Fibroblast of mammary gland (primary cell): ENCODE data around the gene RELL2.

Source experiments
- DNase-seq: peaks from one replicate; pipeline ENCODE4 v3.0.0-alpha.2; 2010; ENCODE audit warnings: low read depth
- H3K4me3 ChIP-seq: 2 replicates; pipeline ENCODE4 v1.5.1; 2011; ENCODE audit warnings: low read depth, mild to moderate bottlenecking, low read length, moderate library complexity; ENCODE audit not compliant: control insufficient read depth
- TF ChIP-seq, protein P1 (sequence below): conservative IDR thresholded peaks from 2 replicates; pipeline ENCODE4 v1.5.1; 2011; ENCODE audit warnings: low read depth, low read length, inconsistent platforms; ENCODE audit not compliant: control insufficient read depth, insufficient read depth

RELL2 gene

DNA sequence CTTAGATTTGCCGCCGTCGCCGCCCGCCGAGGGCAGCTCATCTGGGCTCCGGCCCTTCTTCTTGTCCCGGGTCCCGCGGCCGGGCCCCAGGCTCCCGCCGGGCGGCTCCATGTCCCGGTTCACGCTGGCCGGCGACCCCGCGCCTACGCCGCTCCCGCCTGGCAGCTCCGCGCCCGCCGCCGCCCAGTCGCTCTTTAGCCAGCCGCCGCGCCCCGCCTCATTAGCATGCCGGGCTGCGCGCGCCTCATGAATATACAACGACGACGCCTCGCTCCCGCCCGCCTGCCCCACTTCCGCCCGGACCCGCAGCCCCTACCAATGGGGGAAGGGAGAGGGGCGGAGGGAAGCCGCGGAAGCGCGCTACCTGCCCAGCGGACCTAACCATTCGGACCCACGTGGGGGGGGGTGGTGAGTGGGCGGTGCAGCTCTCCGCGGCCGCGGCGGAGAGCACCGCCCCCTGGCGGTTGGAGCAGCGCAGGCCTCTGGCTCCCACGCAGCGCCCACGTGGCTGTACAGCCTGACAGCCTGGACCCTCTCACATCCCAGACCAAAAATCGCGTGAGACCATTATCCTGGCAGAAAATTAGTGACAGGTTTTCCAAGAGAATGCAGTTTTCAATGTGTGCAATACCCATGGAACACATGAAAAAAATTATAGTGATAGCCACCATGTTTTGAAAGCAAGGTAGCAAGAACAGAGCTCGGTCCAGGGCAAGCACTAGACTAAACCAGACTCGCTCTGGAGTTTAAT lies 17.8 kb upstream of the RELL2 start, which contains the start of gene DIAPH1:
DIAPH1 (minus strand) TSS at position 197 of the 751 bp plus-strand sequence; CDS start at position 111, 86 bp downstream.
- H3K4me3 ChIP-seq = peak within 1 kb of the TSS; percentile 66
- TF ChIP-seq, protein P1, sequence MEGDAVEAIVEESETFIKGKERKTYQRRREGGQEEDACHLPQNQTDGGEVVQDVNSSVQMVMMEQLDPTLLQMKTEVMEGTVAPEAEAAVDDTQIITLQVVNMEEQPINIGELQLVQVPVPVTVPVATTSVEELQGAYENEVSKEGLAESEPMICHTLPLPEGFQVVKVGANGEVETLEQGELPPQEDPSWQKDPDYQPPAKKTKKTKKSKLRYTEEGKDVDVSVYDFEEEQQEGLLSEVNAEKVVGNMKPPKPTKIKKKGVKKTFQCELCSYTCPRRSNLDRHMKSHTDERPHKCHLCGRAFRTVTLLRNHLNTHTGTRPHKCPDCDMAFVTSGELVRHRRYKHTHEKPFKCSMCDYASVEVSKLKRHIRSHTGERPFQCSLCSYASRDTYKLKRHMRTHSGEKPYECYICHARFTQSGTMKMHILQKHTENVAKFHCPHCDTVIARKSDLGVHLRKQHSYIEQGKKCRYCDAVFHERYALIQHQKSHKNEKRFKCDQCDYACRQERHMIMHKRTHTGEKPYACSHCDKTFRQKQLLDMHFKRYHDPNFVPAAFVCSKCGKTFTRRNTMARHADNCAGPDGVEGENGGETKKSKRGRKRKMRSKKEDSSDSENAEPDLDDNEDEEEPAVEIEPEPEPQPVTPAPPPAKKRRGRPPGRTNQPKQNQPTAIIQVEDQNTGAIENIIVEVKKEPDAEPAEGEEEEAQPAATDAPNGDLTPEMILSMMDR = peak; percentile 78
- peak; percentile 93 for DNase-seq

DNA sequence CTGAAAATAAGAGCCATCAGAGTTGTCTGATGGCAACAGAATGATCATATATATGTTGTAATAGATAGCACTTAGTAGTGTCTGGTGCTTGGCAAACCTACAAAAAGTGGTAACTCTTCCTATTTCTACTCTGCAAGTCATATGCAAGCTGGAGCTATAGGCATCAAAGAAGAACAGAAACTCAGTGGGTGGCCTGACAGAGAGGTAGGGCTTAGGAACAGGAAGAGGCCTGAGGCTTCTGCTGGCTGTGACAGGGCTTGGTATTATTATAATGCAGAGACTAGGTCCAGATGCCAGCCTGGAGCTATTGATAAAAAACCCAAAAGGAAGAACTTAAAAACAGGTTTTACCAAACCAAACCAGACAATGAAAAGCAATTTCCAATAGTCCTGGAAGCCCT lies 13.6 kb upstream of the RELL2 start:
- DNase-seq = peak; percentile 26
- TF ChIP-seq, protein P1 = no peak
- H3K4me3 ChIP-seq = no peak overlapping the region

DNA sequence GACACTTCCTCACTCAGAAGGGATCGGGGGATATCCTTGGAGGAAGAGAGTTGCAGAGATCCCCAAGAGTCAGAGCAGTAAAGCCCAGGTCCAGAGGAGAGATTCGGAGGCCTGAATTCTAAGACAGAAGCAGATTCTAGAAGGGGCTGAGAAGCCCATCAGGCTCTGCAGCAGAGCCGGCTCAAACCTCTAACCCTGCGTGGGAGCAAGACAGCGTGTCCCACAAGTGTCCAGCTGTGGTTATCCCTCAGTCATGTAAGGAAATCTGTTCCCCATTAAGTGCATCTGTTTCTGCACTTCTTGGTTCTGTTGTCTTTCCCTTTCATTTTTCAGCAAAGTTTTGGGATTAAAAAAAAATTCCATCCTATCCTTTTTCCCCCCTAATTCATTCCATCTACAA lies 13.2 kb upstream of the RELL2 start:
- no peak overlapping the region for H3K4me3 ChIP-seq
- TF ChIP-seq, protein P1 = no peak
- peak; percentile 56 for DNase-seq

DNA sequence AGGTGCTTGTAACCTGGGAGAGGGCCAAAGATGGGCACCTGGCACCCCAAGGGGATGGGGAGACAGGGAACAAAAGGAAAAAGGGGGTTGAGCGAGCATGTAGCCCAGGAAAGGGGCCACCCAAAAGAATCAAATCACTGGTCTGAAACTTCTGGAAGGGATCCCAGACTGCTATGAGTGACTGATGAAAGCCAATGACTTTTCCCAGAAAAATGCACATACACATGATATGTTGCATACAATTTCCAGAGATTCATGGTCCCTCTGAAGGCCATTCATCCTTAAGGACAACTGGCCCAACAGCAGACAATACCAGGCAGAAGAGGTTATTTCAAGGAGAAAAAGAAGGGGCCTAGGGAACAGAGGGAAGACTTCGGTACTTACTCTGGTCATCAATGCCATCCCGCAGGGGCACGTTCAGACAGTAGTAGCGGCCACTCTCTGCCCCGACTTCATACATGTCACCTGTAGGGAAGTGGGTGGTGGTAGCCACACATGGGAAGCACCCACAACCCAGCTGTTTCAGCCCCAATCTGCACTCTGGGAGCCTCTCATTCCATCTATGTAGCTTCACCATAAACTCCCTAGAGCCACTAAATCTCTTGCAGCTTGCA lies 8.5 kb upstream of the RELL2 start:
- TF ChIP-seq, protein P1 = no peak
- H3K4me3 ChIP-seq = no peak overlapping the region
- peak; percentile 24 for DNase-seq

DNA sequence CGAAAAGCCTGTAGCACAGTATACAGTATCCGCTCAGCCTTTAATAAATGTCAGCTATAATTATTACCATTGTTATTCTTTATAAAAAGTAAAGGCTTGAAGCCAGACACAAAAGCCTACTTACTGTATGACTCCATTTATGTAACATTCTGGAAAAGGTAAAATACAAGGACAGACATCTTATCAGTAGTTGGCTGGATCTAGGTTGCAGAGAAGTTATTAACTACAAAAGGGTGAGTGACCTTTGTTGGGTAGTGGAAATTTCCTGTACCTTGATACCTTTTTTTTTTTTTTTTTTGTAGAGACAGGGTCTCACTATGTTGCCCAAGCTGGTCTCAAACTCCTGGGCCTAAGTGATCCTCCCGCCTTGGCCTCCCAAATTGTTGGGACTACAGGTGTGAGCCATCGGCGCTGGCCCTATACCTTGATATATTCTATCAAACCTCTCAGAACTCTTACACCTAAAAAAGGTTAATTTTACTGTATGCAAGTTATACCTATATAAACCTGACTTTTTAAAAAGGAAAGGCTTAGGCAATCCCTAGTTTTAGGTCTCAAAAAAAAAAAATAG lies 6.1 kb upstream of the RELL2 start:
- TF ChIP-seq, protein P1 = no peak
- H3K4me3 ChIP-seq = no peak overlapping the region
- no peak for DNase-seq

DNA sequence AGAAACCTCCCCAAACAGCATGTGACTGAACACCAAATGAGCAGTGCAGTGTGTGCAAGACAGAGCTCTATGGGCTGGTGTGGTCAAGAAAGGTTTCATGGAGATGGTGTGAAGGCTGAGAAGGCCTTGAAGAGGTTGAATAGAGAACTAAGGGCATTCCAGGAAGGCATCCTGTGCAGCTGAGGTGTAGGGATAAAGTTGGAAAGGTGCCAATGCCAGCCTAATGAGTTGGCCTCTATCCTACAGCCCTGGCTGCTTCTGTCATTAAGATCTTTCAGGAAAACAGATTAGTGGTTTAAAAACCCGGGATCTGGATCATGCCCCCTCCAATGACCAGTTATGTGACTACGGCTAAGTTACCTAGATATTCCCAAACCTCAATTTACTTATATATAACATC lies 4.1 kb upstream of the RELL2 start:
- no peak for DNase-seq

More for the DNA sequence above, 4.1 kb upstream of the RELL2 start:
- H3K4me3 ChIP-seq = no peak overlapping the region
- TF ChIP-seq, protein P1 = no peak
